T-helper 2 cell (primary cell): Measurements from ENCODE around the gene GRIN3B.
"Not testable (repeated sequence)": the region's sequence is repeated elsewhere in the genome, so short reads cannot be mapped to it uniquely, and the experiment has no call there.

Source experiments
- DNase-seq, 5 experiments: peaks; one replicate each; pipeline versions ENCODE4 v3.0.0 to v3.0.0-alpha.2; 2012 to 2022

GRIN3B gene

DNA sequence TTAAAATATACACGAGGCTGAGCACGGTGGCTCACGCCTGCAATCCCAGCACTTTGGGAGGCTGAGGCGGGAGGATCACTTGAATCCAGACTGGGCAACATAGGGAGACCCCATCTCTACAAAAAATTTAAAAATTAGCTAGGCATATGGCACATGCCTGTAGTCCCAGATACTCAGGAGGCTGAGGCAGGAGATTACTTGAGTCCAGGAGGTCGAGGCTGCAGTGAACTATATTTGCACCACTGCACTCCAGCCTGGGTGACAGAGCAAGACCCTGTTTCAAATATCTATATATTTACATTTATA lies 23.6 kb downstream of the GRIN3B start:
- not testable (repeated sequence) for DNase-seq

DNA sequence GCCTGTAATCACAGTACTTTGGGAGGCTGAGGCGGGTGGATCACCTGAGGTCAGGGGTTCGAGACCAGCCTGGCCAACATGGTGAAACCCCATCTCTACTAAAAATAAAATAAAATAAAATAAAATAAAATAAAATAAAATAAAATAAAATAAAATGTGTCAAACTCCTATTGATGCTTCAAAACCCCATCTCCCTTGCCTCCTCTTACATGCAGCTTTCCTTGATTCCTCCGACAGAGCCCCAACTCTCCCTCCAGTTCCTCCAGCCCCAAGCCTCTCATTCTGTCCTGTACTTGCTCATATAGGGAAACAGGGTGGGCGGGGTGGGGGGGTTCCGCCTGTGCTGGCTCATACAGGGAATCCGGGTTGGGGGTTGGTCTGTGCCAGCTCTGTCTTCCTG lies 24.9 kb downstream of the GRIN3B start:
- DNase-seq: not testable (repeated sequence)

DNA sequence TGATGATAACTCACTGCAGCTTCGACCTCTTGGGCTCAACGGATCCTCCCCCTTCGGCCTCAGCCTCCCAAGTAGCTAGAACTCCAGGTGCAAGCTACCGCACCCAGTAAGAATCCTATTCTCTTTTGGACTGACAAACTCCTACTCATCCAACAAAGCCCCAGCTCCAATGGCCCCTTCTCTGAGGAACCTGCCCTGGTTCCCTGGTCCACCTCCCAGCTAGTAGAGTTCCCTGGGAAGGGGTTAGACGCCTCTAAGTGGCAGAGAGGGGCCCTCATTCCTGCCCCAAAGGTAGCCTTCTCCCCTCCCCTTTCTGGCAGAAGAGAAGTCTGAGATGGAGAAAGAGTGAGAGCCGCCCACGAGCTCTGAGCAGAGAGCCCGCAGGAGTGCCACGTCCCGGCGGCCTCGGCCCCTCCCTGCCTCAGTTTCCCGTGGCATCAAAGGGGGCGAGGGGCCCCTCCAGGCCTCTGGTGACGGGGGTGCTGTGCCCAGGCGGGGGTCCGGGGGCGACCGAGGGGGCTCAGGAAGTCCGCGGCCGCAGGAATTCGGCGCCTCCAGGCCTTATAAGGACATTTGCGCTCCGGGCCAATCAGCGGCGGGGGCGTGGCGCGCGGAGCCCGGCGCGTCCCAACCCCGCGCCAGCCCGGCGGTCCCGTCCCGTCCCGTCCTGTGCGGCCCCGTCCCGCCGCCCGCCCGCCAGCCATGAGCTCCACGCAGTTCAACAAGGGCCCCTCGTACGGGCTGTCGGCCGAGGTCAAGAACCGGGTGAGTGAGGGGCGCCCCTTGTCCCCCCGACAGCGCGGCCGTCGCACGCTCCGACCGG lies 26.0 kb downstream of the GRIN3B start, which contains the start of gene CNN2:
CNN2 (plus strand) TSS at position 649 of the 823 bp plus-strand sequence; CDS start at position 703, 54 bp downstream.
- peak; percentile 46 to 74 (median 58) for DNase-seq

DNA sequence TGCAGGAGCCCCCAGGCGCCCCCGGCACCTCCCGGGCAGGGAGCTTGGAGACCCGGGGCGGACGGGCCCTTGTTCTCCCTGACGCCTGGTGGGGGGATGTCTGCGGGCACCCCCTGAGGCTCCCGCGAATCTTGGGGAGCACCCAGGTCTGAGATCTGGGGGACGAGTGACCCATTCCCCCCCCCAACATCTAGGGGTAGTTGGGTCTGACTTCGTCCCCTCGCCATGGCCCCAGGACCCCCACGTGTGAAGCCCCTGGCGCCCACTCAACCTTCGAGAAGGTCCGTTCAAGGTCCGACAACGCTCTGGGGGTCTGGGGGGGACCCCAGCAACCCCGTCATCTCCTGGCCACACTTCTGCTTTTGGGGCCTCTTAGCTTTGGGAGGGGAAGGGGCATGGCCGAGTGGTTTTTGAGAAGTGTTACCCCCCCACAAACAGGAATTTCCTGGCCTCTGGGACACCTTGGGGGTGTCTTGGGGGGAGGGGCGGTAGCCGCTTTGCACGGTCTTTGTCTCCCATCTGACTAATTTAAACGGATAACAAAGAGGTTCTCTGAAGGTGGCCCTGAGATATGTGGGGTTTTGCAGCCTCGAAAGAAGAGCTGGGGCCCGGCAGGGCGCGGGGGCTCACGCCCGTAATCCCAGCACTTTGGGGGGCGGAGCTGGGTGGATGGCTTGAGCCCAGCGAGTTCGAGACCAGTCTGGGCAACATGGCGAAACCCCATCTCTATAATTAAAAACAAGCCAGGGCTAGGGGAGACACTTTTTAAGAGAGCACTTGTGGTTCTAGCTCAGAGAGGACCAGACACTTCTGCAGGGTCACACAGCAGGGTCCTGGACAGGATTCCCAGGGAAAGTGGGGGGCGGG lies 26.8 kb downstream of the GRIN3B start:
- peak in 2 of 5 experiments; percentile 29 to 61 for DNase-seq

DNA sequence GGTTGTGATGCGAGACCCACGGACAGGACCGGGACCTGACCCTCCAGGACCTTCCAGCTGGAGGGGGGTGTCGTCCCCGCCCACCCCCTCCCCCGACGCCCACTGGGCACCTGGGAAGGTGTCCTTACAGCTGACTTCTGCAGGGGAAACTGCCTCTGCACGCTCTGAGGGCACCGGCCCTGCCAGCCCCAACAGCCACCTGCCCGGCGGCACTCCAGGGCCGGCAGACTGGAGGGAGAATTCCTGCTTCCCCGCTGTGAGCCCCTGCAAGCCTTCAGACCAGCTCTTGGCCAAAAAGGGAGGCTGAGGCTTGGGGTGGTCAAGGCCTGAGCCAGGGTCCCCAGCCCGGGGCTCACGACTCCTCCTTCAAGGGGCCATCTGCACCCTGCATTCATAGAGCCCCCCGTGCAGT lies 27.4 kb downstream of the GRIN3B start:
- DNase-seq: no peak

DNA sequence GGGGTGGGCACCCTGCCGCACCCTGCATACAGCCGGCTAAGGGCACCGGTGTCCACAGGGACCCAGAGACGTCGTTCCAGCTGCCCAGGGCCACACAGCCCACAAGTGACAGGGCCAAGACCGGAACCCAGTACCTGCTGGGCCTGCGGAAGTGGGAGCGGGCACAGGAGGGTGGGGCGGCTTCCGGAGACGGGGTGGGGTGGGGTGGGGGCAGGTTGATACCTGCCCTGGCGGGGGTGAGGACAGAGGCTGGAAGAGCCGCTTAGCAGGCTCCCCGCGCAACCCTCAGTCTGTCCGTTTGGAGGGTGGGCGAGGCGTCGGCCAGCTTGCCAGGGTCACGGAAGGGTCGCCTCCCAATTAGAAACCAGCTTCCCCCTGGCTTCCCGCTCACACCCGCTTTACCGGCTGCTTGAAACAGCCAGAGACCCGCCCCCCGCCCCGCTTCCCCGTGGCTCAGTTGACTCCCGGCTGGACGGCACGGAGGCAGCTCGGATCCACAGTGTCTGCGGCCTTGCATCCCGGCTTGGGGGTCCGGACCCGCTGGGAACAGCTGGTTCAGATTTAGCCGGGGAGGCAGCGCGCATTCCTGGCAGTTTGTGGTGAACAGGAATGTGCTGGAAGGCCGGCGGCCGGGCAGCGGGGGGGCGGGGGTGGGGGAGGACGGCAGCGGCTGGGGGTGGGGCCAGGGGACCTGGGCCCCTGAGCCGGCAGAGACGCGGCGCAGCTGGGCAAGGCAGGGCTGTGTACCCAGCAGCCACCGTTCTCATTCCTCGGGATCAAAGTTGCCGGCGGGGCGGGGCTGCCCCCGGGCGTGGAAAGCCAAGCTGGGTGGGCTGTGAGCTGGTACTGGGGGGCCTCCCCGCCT lies 28.1 kb downstream of the GRIN3B start:
- peak in 3 of 5 experiments; percentile 51 to 80 (median 70) for DNase-seq

DNA sequence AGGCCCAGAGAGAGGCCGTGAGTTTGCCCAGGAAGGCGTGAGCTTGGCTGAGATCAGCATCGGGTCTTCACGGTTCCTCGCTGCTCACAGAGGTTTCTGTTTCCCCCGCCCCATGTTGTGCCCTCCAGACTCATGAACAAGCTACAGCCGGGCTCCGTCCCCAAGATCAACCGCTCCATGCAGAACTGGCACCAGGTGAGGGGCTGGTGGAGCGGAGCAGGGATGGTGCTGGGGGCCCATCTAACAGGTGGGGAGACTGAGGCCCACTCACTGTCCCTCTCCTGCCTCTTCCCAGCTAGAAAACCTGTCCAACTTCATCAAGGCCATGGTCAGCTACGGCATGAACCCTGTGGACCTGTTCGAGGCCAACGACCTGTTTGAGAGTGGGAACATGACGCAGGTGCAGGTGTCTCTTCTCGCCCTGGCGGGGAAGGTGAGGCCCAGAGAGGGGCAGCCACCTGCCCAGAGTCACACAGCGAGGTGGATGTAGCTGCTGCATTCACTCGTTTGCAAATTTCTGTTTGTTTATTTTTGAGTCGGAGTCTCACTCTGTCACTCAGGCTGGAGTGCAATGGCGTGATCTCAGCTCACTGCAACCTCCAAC lies 32.1 kb downstream of the GRIN3B start:
- DNase-seq: no peak

DNA sequence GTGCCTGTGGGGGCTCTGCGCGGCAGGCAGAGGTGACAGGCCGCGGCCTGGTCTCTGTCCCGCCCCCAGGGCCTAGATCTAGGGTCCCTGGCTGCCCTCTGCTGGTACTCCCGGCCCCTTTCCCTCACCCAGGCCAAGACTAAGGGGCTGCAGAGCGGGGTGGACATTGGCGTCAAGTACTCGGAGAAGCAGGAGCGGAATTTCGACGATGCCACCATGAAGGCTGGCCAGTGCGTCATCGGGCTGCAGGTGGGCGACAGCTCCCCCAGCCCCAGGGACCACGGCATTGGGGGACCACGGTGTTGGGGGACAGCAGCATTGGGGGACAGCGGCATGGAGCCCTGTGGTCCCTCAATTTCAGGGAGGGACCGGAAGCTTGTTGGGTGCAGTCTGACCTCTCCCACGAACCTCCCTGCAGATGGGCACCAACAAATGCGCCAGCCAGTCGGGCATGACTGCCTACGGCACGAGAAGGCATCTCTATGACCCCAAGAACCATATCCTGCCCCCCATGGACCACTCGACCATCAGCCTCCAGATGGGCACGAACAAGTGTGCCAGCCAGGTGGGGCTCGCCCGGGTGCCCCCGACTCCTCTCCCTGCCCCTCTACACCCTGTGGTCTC lies 35.9 kb downstream of the GRIN3B start:
- DNase-seq: peak in 2 of 5 experiments; percentile 5 to 7

DNA sequence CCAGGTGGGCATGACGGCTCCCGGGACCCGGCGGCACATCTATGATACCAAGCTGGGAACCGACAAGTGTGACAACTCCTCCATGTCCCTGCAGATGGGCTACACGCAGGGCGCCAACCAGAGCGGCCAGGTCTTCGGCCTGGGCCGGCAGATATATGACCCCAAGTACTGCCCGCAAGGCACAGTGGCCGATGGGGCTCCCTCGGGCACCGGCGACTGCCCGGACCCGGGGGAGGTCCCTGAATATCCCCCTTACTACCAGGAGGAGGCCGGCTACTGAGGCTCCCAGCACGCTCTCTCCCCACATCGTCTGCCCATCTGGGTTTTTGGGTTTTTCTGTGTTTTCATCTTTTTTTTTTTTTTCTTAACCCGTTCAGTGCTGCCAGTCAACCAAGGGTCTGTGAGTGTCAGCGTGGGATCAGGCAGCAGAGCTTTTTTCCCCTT lies 37.4 kb downstream of the GRIN3B start:
- no peak for DNase-seq

DNA sequence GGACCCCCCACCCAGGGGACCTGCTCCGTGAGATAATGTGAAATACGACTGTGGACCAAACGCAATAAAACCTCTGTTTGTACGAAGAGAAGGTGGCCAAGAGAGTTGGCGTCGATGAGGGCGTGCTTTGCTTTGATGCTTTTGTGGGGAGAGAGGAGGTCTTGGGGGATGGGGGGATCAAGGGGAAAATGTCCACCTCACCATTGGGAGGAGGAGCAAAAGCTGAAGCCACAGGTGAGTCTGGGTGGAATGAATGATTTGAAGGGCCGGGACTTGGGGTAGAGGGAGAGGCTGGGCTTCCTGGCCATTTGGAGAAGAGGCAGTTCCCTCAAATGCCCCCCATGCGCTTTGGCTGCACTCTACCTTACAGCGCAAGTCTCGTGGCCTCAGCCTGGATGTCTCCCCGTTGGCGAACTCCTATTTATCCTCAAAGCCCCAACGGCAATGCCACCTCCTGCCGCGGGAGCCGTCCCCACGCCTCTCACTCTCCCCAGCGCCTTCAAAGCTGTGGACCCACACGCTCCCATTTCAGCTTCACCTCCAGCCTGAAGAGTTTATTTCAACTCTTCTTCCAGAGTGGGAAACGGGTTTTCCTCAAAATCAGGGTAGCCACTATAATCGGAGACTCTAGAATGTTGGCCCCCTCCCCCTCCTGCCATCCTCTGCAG lies 38.9 kb downstream of the GRIN3B start:
- no peak for DNase-seq

DNA sequence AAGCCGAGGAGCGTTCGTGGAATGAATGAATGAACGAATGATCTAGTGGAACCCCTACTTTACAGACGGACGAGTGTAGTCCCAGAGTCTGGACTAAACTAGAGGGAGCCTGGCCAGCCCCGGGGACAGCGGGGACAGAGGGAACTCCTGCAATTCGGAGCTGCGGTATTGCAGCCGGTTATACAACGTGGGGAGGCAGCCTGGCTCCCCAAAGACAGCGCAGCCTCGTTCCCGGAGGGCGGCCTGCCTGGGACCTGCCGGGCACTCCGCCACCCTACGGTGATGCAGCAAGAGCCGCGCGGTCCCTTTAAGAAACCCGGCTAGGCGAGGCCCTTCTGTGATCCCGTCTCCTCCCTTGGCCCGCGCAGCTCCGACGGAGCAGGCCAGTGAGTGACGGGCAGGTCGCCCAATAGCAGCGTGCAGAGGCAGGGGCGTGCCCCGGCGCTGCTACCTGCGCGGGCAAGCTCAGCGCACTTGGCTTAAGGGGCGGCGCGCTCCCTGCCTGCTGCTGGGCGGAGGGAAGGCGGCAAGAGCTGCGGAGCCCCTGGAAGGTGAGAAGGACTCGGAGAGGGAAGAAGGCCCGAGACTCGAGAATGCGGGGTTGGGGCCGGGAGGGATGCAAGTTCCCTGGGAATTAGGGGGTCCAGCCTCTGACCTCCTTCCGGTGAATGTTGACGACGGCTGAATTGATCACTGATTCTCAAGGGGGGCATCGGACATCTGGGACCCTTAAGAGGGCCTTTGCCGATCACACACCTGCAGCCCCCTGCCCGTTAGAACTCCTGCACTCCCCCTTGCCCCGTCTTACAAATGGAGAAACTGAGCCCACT lies 39.6 kb downstream of the GRIN3B start, which contains the start of gene ABCA7:
ABCA7 (plus strand) TSS at position 462 of the 830 bp plus-strand sequence. CDS start 1,255 bp downstream, outside the sequence.
- peak; percentile 98 to 100 (median 99) for DNase-seq

DNA sequence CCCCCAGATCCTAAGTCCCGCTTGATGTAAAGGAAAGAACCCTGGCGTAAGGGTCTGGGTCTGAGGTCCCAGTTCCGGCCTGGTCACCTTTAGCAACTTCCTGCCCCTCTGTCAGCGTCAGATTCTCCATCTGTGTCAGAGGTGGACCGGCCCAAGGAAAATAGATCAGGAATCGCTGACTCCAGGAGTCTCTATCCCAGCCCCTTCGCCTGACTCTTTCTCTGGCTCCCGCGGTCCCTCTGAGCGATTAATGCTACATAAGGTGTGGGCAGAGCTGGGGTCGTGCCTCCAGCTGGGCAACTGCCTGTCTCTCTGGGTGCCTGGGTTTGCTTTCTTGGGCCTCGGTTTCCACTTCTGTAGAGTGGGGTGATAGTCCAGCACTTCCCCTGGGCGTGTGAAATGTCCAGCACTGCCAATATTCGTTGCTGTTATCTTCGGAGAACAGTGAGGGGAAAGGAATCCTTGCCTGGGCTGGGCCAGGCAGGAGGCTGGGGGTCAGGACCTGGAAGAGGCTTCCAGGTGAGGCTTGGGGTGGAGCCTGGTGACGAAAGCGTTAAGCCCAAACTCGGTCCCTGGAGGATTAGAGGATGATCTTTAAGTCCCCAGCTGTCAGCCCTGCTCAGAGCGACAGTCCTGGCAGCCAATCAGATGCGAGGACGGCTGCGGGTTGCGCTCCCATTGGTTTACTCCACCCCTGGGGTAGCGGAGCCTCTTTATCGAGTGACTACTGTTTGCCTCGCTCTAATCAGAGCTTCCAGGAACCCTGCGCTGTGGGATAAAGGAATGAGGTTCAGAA lies 40.5 kb downstream of the GRIN3B start:
- DNase-seq: peak; percentile 73 to 97 (median 88)

DNA sequence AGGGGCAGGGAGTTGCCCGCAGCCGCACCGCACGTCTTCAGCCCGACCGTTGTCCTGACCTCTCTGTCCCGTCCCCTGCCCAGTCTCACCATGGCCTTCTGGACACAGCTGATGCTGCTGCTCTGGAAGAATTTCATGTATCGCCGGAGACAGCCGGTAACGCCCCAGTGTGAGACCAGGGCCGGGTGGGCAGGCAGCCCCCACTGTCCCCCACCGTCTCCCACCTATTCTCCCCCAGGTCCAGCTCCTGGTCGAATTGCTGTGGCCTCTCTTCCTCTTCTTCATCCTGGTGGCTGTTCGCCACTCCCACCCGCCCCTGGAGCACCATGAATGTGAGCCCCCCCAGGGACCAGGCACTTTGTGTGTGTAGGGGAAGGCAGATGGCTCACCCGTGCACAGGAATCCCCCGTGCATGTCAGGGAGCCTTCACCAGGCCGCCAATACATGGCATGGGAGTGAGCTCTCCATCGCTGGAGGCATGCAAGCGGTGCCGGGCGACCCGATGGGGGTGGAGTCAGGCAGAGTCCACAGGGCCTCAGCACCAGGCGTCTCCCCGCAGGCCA lies 41.1 kb downstream of the GRIN3B start:
- DNase-seq: no peak

DNA sequence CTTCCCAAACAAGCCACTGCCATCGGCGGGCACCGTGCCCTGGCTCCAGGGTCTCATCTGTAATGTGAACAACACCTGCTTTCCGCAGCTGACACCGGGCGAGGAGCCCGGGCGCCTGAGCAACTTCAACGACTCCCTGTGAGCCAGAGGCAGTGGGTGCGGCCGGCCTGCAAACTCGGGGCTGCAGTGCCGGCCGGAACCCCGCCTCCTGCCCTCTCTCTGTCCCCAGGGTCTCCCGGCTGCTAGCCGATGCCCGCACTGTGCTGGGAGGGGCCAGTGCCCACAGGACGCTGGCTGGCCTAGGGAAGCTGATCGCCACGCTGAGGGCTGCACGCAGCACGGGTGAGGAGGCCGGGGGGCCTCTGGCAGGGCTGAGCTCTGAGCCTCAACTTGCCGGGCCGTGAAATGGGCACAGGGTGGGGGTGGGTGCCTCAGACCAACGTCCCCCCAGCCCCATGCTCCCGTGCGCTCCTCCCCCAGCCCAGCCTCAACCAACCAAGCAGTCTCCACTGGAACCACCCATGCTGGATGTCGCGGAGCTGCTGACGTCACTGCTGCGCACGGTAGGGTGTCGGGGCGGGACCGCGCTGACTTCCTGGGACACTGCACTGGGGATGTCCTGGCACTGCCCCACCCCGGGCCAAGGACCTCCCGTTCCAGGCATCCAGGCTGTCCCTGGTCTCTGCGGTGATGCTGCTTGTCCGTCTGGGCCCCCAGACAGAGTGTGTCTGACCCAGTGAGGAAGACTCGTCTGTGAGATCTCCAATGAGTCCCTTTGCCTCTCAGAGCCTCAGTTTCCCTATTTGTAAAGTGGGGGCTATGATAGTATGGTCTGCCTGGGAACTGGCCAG lies 41.8 kb downstream of the GRIN3B start:
- DNase-seq: no peak

DNA sequence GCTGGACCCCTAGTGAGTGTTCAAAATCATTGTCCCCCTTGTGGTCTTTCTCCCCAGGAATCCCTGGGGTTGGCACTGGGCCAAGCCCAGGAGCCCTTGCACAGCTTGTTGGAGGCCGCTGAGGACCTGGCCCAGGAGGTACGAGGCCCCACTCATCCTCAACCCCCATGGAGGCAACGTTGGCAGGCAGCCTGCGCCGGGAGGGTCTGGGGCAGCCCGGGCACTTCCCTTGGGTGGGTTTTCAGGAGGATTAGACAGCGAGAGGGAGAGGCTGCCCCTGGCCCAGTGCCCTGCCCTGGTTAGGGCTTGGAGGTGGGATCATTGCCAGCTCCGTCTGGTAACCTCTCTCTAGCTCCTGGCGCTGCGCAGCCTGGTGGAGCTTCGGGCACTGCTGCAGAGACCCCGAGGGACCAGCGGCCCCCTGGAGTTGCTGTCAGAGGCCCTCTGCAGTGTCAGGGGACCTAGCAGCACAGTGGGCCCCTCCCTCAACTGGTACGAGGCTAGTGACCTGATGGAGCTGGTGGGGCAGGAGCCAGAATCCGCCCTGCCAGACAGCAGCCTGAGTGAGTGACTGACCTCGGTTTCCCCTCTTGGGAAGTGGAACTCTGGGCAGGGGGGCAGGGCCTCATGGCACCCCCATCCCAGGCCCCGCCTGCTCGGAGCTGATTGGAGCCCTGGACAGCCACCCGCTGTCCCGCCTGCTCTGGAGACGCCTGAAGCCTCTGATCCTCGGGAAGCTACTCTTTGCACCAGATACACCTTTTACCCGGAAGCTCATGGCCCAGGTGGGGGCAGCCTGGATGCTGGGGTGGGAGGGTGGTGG lies 42.7 kb downstream of the GRIN3B start:
- DNase-seq: no peak

DNA sequence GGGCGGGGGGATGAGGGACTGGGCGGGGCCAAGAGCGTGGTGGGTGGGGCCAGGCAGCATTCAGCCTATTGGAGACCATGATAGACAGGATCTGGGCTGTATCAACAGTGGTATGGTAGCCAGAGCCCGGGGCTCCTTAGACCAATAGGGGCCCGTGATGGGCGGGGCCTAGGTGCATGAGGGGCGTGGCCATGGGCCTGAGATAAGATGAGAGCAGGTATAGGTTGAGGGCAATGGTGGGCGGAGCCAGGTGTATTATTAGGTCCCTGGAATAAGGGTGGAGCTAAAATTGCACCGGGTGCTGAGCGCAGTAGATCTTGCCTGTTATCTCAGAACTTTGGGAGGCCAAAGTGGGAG lies 45.0 kb downstream of the GRIN3B start:
- DNase-seq: peak; percentile 43 to 82 (median 73)

DNA sequence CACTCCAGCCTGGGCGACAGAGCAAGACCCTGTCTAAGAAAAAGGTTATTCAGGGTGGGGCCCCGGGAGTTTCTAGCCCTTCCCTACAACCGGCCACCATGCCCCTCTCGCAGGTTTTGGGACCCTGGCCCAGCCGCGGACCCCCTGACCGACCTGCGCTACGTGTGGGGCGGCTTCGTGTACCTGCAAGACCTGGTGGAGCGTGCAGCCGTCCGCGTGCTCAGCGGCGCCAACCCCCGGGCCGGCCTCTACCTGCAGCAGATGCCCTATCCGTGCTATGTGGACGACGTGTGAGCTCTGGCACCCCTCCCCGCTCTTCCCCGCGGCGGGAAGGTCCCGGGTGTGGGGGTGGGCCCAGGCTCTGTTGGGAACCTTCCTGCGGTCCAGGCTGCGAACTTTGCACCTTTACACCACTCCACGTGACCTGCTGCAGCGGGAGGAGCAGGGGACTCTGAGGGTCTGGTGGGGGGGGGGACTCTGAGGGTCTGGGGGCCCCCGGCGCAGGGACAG lies 46.0 kb downstream of the GRIN3B start:
- no peak for DNase-seq
